Loucy (cell line): Measurements from ENCODE around the gene ELMO1.

ENCODE experiments used
- H2AFZ ChIP-seq: fragments of 200-600 bp; sonication (generic); 2 replicates; pipeline ENCODE4 v1.6.0; 2016; ENCODE audit warnings: antibody characterized with exemption, mild to moderate bottlenecking, low read length, moderate library complexity
- H3F3A ChIP-seq: fragments of 200-600 bp; 2 replicates; pipeline ENCODE4 v1.6.0; 2016; ENCODE audit warnings: antibody characterized with exemption, low read depth, mild to moderate bottlenecking
- H3K27me3 ChIP-seq: fragments of 200-600 bp; sonication (generic); 2 replicates; pipeline ENCODE4 v1.6.1; 2014; ENCODE audit warnings: low read length, mild to moderate bottlenecking; ENCODE audit not compliant: insufficient read depth, poor library complexity, severe bottlenecking
- H3K36me3 ChIP-seq: fragments of 200-600 bp; sonication (generic); 2 replicates; pipeline ENCODE4 v1.6.1; 2016; ENCODE audit warnings: low read length; ENCODE audit not compliant: insufficient read depth
- H3K4me1 ChIP-seq: fragments of 200-600 bp; sonication (generic); 2 replicates; pipeline ENCODE4 v1.5.1; 2014; ENCODE audit warnings: low read length, mild to moderate bottlenecking; ENCODE audit not compliant: insufficient read depth, poor library complexity, severe bottlenecking
- H3K4me2 ChIP-seq: fragments of 200-600 bp; sonication (generic); 2 replicates; pipeline ENCODE4 v1.6.0; 2014; ENCODE audit warnings: antibody characterized with exemption, low read length, low read depth, mild to moderate bottlenecking; ENCODE audit not compliant: poor library complexity, severe bottlenecking
- H3K4me3 ChIP-seq: fragments of 200-600 bp; sonication (generic); 2 replicates; pipeline ENCODE4 v1.5.1; 2014; ENCODE audit warnings: low read length, mild to moderate bottlenecking, mixed read lengths; ENCODE audit not compliant: poor library complexity, severe bottlenecking
- H3K79me2 ChIP-seq: fragments of 200-600 bp; sonication (generic); 2 replicates; pipeline ENCODE4 v1.6.1; 2014; ENCODE audit warnings: low read length; ENCODE audit not compliant: insufficient read depth
- H3K9ac ChIP-seq: fragments of 200-600 bp; sonication (generic); 2 replicates; pipeline ENCODE4 v1.6.0; 2014; ENCODE audit warnings: mild to moderate bottlenecking, low read depth, low read length, moderate library complexity; ENCODE audit not compliant: poor library complexity, severe bottlenecking
- H3K9me2 ChIP-seq: fragments of 200-600 bp; sonication (generic); replicated peaks from 2 replicates; pipeline ENCODE4 v1.6.1; 2016; ENCODE audit warnings: low read depth, low read length, mixed read lengths
- H3K9me3 ChIP-seq: fragments of 200-600 bp; sonication (generic); 2 replicates; pipeline ENCODE4 v1.6.1; 2014; ENCODE audit warnings: mild to moderate bottlenecking, antibody characterized with exemption, low read length, low read depth; ENCODE audit not compliant: insufficient read depth
- H4K20me1 ChIP-seq: fragments of 200-600 bp; sonication (generic); 2 replicates; pipeline ENCODE4 v1.6.0; 2014; ENCODE audit warnings: antibody characterized with exemption, low read length, mild to moderate bottlenecking; ENCODE audit not compliant: insufficient read depth, poor library complexity, severe bottlenecking
- EZH2phosphoT487 ChIP-seq: fragments of 200-600 bp; IDR thresholded peaks from 2 replicates; pipeline ENCODE4 v1.6.1; 2018; ENCODE audit warnings: antibody characterized with exemption, mild to moderate bottlenecking, moderate library complexity, borderline replicate concordance
- TF ChIP-seq, protein P1 (sequence below): fragments of 200-600 bp; sonication (generic); conservative IDR thresholded peaks from 2 replicates; pipeline ENCODE4 v1.5.1; 2014; ENCODE audit warnings: mild to moderate bottlenecking, antibody characterized with exemption, low read length

ELMO1 gene

DNA sequence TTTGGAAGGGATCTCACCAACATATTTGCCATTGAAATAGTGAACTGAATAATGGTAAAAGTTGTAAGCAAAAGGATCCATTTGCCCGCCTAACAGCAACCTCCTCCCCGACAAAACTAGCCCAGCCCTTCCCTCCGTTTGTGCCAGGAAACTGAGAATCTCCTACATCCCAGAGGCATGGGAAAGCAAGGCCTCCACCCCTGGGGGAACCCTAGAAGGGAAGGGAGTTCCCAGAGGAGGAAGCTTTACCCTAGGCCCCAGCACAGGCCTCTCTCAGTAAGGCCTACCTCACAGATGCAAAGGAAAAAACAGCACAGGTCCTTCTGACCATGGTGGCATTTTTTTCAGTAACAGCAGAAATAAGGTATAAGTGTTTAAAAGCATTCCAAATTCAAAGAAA, 229.7 kb downstream of the ELMO1 start:
- peaks cover 67% of the 10 kb centered on the region for H3K36me3 ChIP-seq
- no peaks in the 10 kb centered on the region for H3F3A ChIP-seq
- H3K27me3 ChIP-seq: no peaks in the 10 kb centered on the region
- H3K9ac ChIP-seq: no peak overlapping the region
- H3K4me3 ChIP-seq: no peak overlapping the region
- H3K79me2 ChIP-seq: no peaks in the 10 kb centered on the region
- TF ChIP-seq, protein P1, sequence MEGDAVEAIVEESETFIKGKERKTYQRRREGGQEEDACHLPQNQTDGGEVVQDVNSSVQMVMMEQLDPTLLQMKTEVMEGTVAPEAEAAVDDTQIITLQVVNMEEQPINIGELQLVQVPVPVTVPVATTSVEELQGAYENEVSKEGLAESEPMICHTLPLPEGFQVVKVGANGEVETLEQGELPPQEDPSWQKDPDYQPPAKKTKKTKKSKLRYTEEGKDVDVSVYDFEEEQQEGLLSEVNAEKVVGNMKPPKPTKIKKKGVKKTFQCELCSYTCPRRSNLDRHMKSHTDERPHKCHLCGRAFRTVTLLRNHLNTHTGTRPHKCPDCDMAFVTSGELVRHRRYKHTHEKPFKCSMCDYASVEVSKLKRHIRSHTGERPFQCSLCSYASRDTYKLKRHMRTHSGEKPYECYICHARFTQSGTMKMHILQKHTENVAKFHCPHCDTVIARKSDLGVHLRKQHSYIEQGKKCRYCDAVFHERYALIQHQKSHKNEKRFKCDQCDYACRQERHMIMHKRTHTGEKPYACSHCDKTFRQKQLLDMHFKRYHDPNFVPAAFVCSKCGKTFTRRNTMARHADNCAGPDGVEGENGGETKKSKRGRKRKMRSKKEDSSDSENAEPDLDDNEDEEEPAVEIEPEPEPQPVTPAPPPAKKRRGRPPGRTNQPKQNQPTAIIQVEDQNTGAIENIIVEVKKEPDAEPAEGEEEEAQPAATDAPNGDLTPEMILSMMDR: no peak
- no peak for TF ChIP-seq EZH2phosphoT487
- H3K4me2 ChIP-seq: no peak overlapping the region
- H2AFZ ChIP-seq: no peak overlapping the region
- H3K4me1 ChIP-seq: peaks cover 15% of the 10 kb centered on the region
- H4K20me1 ChIP-seq: no peaks in the 10 kb centered on the region
- no peaks in the 10 kb centered on the region for H3K9me2 ChIP-seq
- no peaks in the 10 kb centered on the region for H3K9me3 ChIP-seq

- no peaks in the 10 kb centered on the region for H3K79me2 ChIP-seq
- no peak overlapping the region for H3K4me3 ChIP-seq
- H3K9me3 ChIP-seq: no peaks in the 10 kb centered on the region
- no peaks in the 10 kb centered on the region for H3K27me3 ChIP-seq
- H4K20me1 ChIP-seq: no peaks in the 10 kb centered on the region
- no peak overlapping the region for H3K9ac ChIP-seq
- H3K4me2 ChIP-seq: no peak overlapping the region
- H3F3A ChIP-seq: no peaks in the 10 kb centered on the region
- TF ChIP-seq EZH2phosphoT487: no peak
- TF ChIP-seq, protein P1: no peak
- H3K4me1 ChIP-seq: peaks cover 15% of the 10 kb centered on the region
- H2AFZ ChIP-seq: no peak overlapping the region
- no peaks in the 10 kb centered on the region for H3K9me2 ChIP-seq
- peaks cover 70% of the 10 kb centered on the region for H3K36me3 ChIP-seq
These were observed 231.7 kb downstream of the ELMO1 start for GRCh38 chr7:37216923-37217322.

DNA sequence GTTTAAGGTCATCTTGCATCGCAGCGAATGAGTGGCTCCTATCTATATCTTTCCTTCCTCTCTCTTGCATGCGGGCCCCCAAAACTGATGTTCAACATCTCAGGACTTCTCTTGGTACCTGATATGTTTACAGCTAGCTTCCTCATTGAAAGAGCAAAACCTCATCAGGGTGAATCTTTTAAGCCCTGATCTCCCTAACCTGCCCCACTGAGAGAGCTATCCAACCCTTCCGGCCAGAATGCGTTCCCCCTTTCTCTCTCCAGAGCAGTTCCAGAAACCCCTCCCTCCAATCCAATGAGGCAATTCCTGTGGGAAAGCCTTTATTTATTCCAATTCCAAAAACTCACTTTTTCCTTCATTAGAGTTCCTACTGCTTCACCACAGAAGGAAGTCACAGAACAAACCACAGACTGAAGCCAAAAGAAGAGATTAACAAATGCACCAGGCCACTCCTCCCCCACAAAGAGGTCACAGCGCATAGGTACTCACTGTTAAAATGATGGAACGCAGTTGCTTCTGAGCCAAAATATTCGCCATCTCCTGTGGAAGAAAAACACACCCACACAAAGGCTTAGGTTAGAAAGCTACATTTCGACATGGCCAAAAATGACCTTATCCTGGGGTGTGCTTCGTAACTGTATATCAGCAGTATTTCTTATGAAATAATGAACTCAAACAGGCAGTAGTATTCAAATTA, 232.4 kb downstream of the ELMO1 start:
- H4K20me1 ChIP-seq: no peaks in the 10 kb centered on the region
- H3K9me2 ChIP-seq: no peaks in the 10 kb centered on the region
- no peak overlapping the region for H3K4me3 ChIP-seq
- H3K4me2 ChIP-seq: no peak overlapping the region
- no peak overlapping the region for H2AFZ ChIP-seq
- H3F3A ChIP-seq: no peaks in the 10 kb centered on the region
- TF ChIP-seq, protein P1: no peak
- TF ChIP-seq EZH2phosphoT487: no peak
- no peaks in the 10 kb centered on the region for H3K27me3 ChIP-seq
- H3K9me3 ChIP-seq: no peaks in the 10 kb centered on the region
- H3K79me2 ChIP-seq: no peaks in the 10 kb centered on the region
- H3K36me3 ChIP-seq: peaks cover 70% of the 10 kb centered on the region
- H3K9ac ChIP-seq: no peak overlapping the region
- peaks cover 15% of the 10 kb centered on the region for H3K4me1 ChIP-seq
